ENCODE measurements around the gene UNC45B.
A peak's percentile ranks its signal among the peaks of the same experiment; 100 is the strongest.

DNA sequence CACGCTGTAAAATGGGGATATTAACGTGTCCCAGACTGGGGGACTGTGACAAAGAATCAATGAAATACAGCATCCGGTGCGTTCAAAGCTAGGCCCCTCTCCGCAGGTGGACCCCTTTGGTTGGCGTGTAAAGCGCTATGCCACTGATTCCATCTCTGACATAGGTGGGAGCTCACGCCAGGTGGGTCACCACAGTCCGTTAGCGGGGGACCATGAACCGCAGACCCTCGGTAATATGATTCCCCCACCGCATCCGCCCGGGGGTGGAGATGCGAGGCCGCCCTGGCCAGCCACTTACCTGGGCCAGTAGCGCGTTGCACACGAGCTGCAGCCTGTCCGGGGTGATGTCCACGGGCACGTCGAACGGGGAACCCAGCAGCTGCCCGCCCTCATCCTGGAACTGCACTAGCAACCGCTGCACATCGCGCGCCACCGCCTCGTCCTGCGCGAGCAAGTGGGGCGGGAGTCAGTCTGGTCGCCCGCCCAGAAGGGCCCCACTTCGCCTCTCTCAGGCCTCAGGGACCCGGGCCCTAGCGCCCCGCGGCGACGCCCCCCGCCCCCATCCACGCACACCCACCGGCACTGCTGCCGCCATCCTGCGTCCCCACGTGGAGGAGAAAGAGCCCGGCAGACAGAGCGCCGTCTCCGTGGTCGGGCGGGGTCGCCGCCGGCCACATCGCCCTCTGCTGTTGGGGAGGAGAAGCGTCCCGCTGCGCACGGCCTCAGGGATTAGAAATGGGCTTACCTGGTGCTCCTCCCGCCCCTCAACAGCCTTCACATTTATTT, 5.7 kb upstream of the UNC45B start, which contains the start of gene NLE1:
- TF ChIP-seq, protein P1, sequence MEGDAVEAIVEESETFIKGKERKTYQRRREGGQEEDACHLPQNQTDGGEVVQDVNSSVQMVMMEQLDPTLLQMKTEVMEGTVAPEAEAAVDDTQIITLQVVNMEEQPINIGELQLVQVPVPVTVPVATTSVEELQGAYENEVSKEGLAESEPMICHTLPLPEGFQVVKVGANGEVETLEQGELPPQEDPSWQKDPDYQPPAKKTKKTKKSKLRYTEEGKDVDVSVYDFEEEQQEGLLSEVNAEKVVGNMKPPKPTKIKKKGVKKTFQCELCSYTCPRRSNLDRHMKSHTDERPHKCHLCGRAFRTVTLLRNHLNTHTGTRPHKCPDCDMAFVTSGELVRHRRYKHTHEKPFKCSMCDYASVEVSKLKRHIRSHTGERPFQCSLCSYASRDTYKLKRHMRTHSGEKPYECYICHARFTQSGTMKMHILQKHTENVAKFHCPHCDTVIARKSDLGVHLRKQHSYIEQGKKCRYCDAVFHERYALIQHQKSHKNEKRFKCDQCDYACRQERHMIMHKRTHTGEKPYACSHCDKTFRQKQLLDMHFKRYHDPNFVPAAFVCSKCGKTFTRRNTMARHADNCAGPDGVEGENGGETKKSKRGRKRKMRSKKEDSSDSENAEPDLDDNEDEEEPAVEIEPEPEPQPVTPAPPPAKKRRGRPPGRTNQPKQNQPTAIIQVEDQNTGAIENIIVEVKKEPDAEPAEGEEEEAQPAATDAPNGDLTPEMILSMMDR (IDR thresholded peaks at IDR 0.05): peak; percentile 85 to 95 (median 92)
- peak; percentile 46 for TF ChIP-seq POLR2A (IDR thresholded peaks at IDR 0.05)
